Psoas muscle (tissue), 8 donors: ENCODE data around the gene C1QB. TPM values are rescaled to one million over a fixed set of nuclear protein-coding genes. Genes with fewer than 3 reads are reported as not detected.

ENCODE experiments used
- ATAC-seq, 4 donors: fragments of 200-7000 bp; cut with Tn5 transposase; one replicate each; pipeline ENCODE4 v1.9.1; 2020; ENCODE audit warnings: moderate library complexity in 3 of 4, mild to moderate bottlenecking in 2 of 4
- DNase-seq, 2 donors: peaks; one replicate each; pipeline ENCODE4 v3.0.0-alpha.2; 2020
- H3K27ac ChIP-seq: fragments of 200-600 bp; one replicate; pipeline ENCODE4 v1.8.0; 2022
- H3K27me3 ChIP-seq, 3 donors: fragments of 200-600 bp in 1 of 3; one replicate each; pipeline versions ENCODE4 v1.6.1 to v1.8.0; 2013 to 2022; ENCODE audit warnings: low read length in 2 of 3, mild to moderate bottlenecking in 2 of 3, moderate library complexity in 1 of 3; ENCODE audit not compliant: insufficient read depth in 3 of 3
- H3K36me3 ChIP-seq, 2 donors: fragments of 200-600 bp in 1 of 2; one replicate each; pipeline versions ENCODE4 v1.6.1 to v1.8.0; 2013 to 2022; ENCODE audit warnings: low read depth in 1 of 2, mild to moderate bottlenecking in 1 of 2, moderate library complexity in 1 of 2; ENCODE audit not compliant: insufficient read depth in 1 of 2
- H3K4me1 ChIP-seq: fragments of 200-600 bp; one replicate; pipeline ENCODE4 v1.8.0; 2022
- H3K4me3 ChIP-seq: fragments of 200-600 bp; one replicate; pipeline ENCODE4 v1.8.0; 2022; ENCODE audit warnings: mild to moderate bottlenecking
- H3K9me3 ChIP-seq: fragments of 200-600 bp; one replicate; pipeline ENCODE4 v1.8.0; 2022
- CTCF ChIP-seq: fragments of 200-600 bp; IDR thresholded peaks from one replicate; pipeline ENCODE4 v1.8.0; 2022; ENCODE audit warnings: antibody characterized with exemption
- WGBS, 3 donors: extraction: QIAGEN DNeasy Blood & Tissue Kit; methylation state at CpG; one replicate each; pipeline versions ENCODE4 v1.1.6 to v1.1.7; 2013; 5-methylcytosine and 5-hydroxymethylcytosine counted together
- intact Hi-C, 2 donors: fragments of 100-400 bp; cut with DNase I; formaldehyde crosslinking; loops; one replicate each; pipeline versions ENCODE4 v1.11.0 to v1.14.2; 2022
- polyA plus RNA-seq, 3 donors: library from polyadenylated mRNA; stranded (reverse); fragments of 200-250 nt; gene quantifications; one replicate each; pipeline ENCODE4 v1.2.3, GENCODE V29; 2013
- total RNA-seq, 4 donors: library from RNA; stranded (reverse); fragmentation: NEBNext Ultra II Directional in 2 of 4; extraction: Animal tissue kit (Norgen Biotek cat#: 25700) in 2 of 4; gene quantifications; one replicate each; pipeline versions ENCODE4 v1.2.1 to v1.2.4, GENCODE V29; 2021 to 2023
- donor health status: healthy with polysubstance abuse.
- donor health status: DM: no; HTN: no; CAD: no; lungs with moderate emphysema.
- donor health status: Bipolar disorder and iron deficiency.
- donor health status: healthy.
- donor health status: DM: yes; HTN: yes; CAD: no.
- donor health status: DM: no; HTN: no; CAD: no.
- donor health status: DM: no; HTN: no; CAD: no.
- donor health status: DM: yes; HTN: yes; CAD: no.

The C1QB gene
- total and polyA plus RNA-seq, 7 donors, result 14.8 to 47.6 (median 25.6) TPM

- ATAC-seq (no peak), DNase-seq (no peak)
- Histone ChIP-seq H3K27me3 (peaks cover 0 to 50% (median 7%) of the 10 kb centered on the region in 3 donors), H3K4me3 (no peak overlapping the region), H3K36me3 (no peaks in the 10 kb centered on the region), H3K9me3 (no peaks in the 10 kb centered on the region), H3K4me1 (no peaks in the 10 kb centered on the region), H3K27ac (no peak overlapping the region)
- no peak for TF ChIP-seq CTCF
- intact Hi-C loops, result no loop called here
- 65 to 71% (median 70%) methylated on average over 33 to 37 of the region's 37 CpGs for WGBS, 3 donors
Measured at GRCh38 chr1:22676916-22677583, 24.0 kb downstream of the C1QB start.

- H3K4me1 ChIP-seq, result no peaks in the 10 kb centered on the region
- no peaks in the 10 kb centered on the region for H3K36me3 ChIP-seq
- no peak for ATAC-seq
- 60 to 72% (median 67%) methylated on average over 13 of the region's 13 CpGs for WGBS, 3 donors
- H3K4me3 ChIP-seq, result no peak overlapping the region
- H3K27me3 ChIP-seq, result peaks cover 0 to 48% (median 6%) of the 10 kb centered on the region in 3 donors
- TF ChIP-seq CTCF, result no peak
- intact Hi-C loops, result no loop called here
- no peak overlapping the region for H3K27ac ChIP-seq
- H3K9me3 ChIP-seq, result no peaks in the 10 kb centered on the region
- DNase-seq, result no peak
Measured at GRCh38 chr1:22677931-22678896, 25.2 kb downstream of the C1QB start.

- Histone ChIP-seq H3K9me3 (no peaks in the 10 kb centered on the region), H3K4me3 (no peak overlapping the region), H3K27ac (no peak overlapping the region), H3K36me3 (no peaks in the 10 kb centered on the region), H3K4me1 (no peaks in the 10 kb centered on the region), H3K27me3 (peaks cover 0 to 42% (median 11%) of the 10 kb centered on the region in 3 donors)
- ATAC-seq (no peak), DNase-seq (no peak)
- 50 to 64% (median 55%) methylated on average over 9 of the region's 9 CpGs for WGBS, 3 donors
- intact Hi-C loops, result no loop called here
- no peak for TF ChIP-seq CTCF
Measured at GRCh38 chr1:22680726-22681125, 27.7 kb downstream of the C1QB start.

GRCh38 chr1:22681556-22682276 lies 28.7 kb downstream of the C1QB start:
- H3K9me3 ChIP-seq, result no peaks in the 10 kb centered on the region
- ATAC-seq (no peak), DNase-seq (no peak)
- no peak for TF ChIP-seq CTCF
- WGBS, 3 donors, result 69 to 74% (median 74%) methylated on average over 15 of the region's 15 CpGs
- no peak overlapping the region for H3K27ac ChIP-seq
- H3K27me3 ChIP-seq, result peaks cover 0 to 40% (median 11%) of the 10 kb centered on the region in 3 donors
- no peaks in the 10 kb centered on the region for H3K4me1 ChIP-seq
- no peak overlapping the region for H3K4me3 ChIP-seq
- intact Hi-C loops, result no loop called here
- no peaks in the 10 kb centered on the region for H3K36me3 ChIP-seq
